Upper lobe of left lung (tissue), 4 donors: ENCODE results near the gene UGGT2.

Experiments
- CTCF ChIP-seq, 6 experiments: fragments of 450-650 bp in 4 of 6; fragments of 200-600 bp in 2 of 6; sonication (generic) in 2 of 6; IDR thresholded peaks; one replicate each; pipeline ENCODE4 v1.5.1; 2016 to 2019; ENCODE audit warnings: antibody characterized with exemption in 6 of 6
- EP300 ChIP-seq, 4 donors: sonication (generic); formaldehyde crosslinking; IDR thresholded peaks; one replicate each; pipeline ENCODE4 v1.5.1; 2017; ENCODE audit warnings: antibody characterized with exemption in 4 of 4, control low read depth in 2 of 4
- POLR2A ChIP-seq, 4 donors: fragments of 450-650 bp; IDR thresholded peaks; one replicate each; pipeline ENCODE4 v1.5.1; 2016 to 2017; ENCODE audit warnings: antibody characterized with exemption in 4 of 4, mild to moderate bottlenecking in 2 of 4
- POLR2AphosphoS5 ChIP-seq, 2 donors: sonication (generic); formaldehyde crosslinking; IDR thresholded peaks; one replicate each; pipeline ENCODE4 v1.5.1; 2017; ENCODE audit warnings: antibody characterized with exemption in 2 of 2

- TF ChIP-seq CTCF (IDR thresholded peaks at IDR 0.05): no peak
- no peak for TF ChIP-seq POLR2A (IDR thresholded peaks at IDR 0.05)
- TF ChIP-seq EP300 (IDR thresholded peaks at IDR 0.05): no peak
- no peak for TF ChIP-seq POLR2AphosphoS5 (IDR thresholded peaks at IDR 0.05)
Observed at GRCh38 chr13:96071504-96071903, 18.3 kb upstream of the UGGT2 start.
